ENCODE results near the gene YIPF2. TPM values are rescaled to one million over a fixed set of nuclear protein-coding genes. Genes with fewer than 3 reads are reported as not detected.

YIPF2 gene
- total RNA-seq, 1 donor: 112 TPM

- no peak for TF ChIP-seq CTCF (IDR thresholded peaks at IDR 0.05; ENCODE audit: insufficient read depth, low read depth, low read length)
- no peak overlapping the region for H3K4me3 ChIP-seq (ENCODE audit: low read depth, low read length)
- no peak for DNase-seq (ENCODE audit: low read depth)
Observed at GRCh38 chr19:10907925-10908324, 20.5 kb downstream of the YIPF2 start.

GRCh38 chr19:10899151-10899653 lies 29.2 kb downstream of the YIPF2 start:
- TF ChIP-seq CTCF (IDR thresholded peaks at IDR 0.05; ENCODE audit: insufficient read depth, low read depth, low read length): no peak
- no peak overlapping the region for H3K4me3 ChIP-seq (ENCODE audit: low read depth, low read length)
- no peak for DNase-seq (ENCODE audit: low read depth)

- H3K4me3 ChIP-seq (ENCODE audit: low read depth, low read length): no peak overlapping the region
- no peak for TF ChIP-seq CTCF (IDR thresholded peaks at IDR 0.05; ENCODE audit: insufficient read depth, low read depth, low read length)
- DNase-seq (ENCODE audit: low read depth): no peak
Observed at GRCh38 chr19:10898633-10899032, 29.8 kb downstream of the YIPF2 start.

- TF ChIP-seq CTCF (IDR thresholded peaks at IDR 0.05; ENCODE audit: insufficient read depth, low read depth, low read length): no peak
- DNase-seq (ENCODE audit: low read depth): no peak
- H3K4me3 ChIP-seq (ENCODE audit: low read depth, low read length): no peak overlapping the region
Observed at GRCh38 chr19:10896851-10897526, 31.4 kb downstream of the YIPF2 start.

- peak; percentile 7 for TF ChIP-seq CTCF (IDR thresholded peaks at IDR 0.05; ENCODE audit: insufficient read depth, low read depth, low read length)
- H3K4me3 ChIP-seq (ENCODE audit: low read depth, low read length): no peak overlapping the region
- no peak for DNase-seq (ENCODE audit: low read depth)
Observed at GRCh38 chr19:10895920-10896319, 32.5 kb downstream of the YIPF2 start.

GRCh38 chr19:10895363-10895762 lies 33.1 kb downstream of the YIPF2 start:
- no peak for DNase-seq (ENCODE audit: low read depth)
- TF ChIP-seq CTCF (IDR thresholded peaks at IDR 0.05; ENCODE audit: insufficient read depth, low read depth, low read length): no peak
- no peak overlapping the region for H3K4me3 ChIP-seq (ENCODE audit: low read depth, low read length)

GRCh38 chr19:10894911-10895213 lies 33.6 kb downstream of the YIPF2 start:
- H3K4me3 ChIP-seq (ENCODE audit: low read depth, low read length): no peak overlapping the region
- TF ChIP-seq CTCF (IDR thresholded peaks at IDR 0.05; ENCODE audit: insufficient read depth, low read depth, low read length): no peak
- DNase-seq (ENCODE audit: low read depth): no peak

Measured in fibroblast of villous mesenchyme (primary cell).